Upper lobe of left lung (tissue), 4 donors: Measurements from ENCODE around the gene PHF2.

Experiments
- EP300 ChIP-seq, 4 donors: sonication (generic); formaldehyde crosslinking; IDR thresholded peaks; one replicate each; pipeline ENCODE4 v1.5.1; 2017; ENCODE audit warnings: antibody characterized with exemption in 4 of 4, control low read depth in 2 of 4
- POLR2A ChIP-seq, 4 donors: fragments of 450-650 bp; IDR thresholded peaks; one replicate each; pipeline ENCODE4 v1.5.1; 2016 to 2017; ENCODE audit warnings: antibody characterized with exemption in 4 of 4, mild to moderate bottlenecking in 2 of 4
- POLR2AphosphoS5 ChIP-seq, 2 donors: sonication (generic); formaldehyde crosslinking; IDR thresholded peaks; one replicate each; pipeline ENCODE4 v1.5.1; 2017; ENCODE audit warnings: antibody characterized with exemption in 2 of 2
- TF ChIP-seq, protein P1 (sequence below), 6 experiments: fragments of 450-650 bp in 4 of 6; fragments of 200-600 bp in 2 of 6; sonication (generic) in 2 of 6; IDR thresholded peaks; one replicate each; pipeline ENCODE4 v1.5.1; 2016 to 2019; ENCODE audit warnings: antibody characterized with exemption in 6 of 6

DNA sequence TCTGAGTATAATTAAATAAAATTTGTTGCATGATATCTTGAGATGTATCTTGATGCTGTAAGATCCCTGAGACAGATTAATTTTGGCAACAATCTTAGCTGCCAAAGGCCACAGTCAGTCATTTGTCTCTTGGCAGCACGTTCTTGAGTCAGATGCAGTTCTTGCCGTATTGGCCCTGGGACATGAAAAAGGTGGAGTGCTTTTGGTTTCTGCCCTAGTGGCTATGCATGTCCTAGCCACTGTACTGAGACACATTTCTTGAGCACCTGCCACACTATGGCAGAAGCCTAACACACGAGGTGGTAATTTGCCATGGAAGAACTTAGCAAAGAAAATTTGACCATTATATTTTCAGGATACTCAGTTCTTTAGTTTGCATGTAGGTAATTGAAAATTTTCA is 45.0 kb upstream of the PHF2 start:
- TF ChIP-seq, protein P1, sequence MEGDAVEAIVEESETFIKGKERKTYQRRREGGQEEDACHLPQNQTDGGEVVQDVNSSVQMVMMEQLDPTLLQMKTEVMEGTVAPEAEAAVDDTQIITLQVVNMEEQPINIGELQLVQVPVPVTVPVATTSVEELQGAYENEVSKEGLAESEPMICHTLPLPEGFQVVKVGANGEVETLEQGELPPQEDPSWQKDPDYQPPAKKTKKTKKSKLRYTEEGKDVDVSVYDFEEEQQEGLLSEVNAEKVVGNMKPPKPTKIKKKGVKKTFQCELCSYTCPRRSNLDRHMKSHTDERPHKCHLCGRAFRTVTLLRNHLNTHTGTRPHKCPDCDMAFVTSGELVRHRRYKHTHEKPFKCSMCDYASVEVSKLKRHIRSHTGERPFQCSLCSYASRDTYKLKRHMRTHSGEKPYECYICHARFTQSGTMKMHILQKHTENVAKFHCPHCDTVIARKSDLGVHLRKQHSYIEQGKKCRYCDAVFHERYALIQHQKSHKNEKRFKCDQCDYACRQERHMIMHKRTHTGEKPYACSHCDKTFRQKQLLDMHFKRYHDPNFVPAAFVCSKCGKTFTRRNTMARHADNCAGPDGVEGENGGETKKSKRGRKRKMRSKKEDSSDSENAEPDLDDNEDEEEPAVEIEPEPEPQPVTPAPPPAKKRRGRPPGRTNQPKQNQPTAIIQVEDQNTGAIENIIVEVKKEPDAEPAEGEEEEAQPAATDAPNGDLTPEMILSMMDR (IDR thresholded peaks at IDR 0.05): peak in 1 of 6 experiments; percentile 26
- no peak for TF ChIP-seq POLR2A (IDR thresholded peaks at IDR 0.05)
- no peak for TF ChIP-seq EP300 (IDR thresholded peaks at IDR 0.05)
- TF ChIP-seq POLR2AphosphoS5 (IDR thresholded peaks at IDR 0.05): no peak
